Stimulated activated CD8-positive, alpha-beta memory T cell treated with anti-CD3 and anti-CD28 coated beads, Interleukin-12 subunit alpha, Interleukin-12 subunit beta, amount 100 ng/mL, for 24 hours (primary cell): ENCODE results near the gene PTCH1.

ENCODE experiments used
- DNase-seq: peaks from one replicate; pipeline ENCODE4 v3.0.0-alpha.2; 2020; ENCODE audit errors: extremely low read depth

Gene PTCH1

DNA sequence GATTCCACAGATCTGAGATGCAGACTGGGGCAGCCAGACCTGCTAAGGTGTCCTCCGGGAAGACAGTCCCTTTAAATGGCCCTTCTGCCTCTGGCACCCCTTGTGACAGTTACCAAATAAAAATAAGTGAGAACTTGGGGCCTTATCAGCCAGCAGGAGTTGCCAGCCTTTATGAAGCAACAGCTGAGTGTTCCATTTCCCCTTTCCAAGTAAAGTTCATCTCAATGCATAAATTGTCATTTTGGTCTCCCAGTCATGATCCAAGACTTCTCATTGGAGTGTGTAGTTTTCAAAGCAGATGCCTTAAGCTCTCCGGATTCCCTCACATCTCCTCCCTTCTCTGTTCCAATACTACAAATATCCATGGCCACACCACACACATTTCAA lies 4.1 kb downstream of the PTCH1 start:
- DNase-seq, result no peak

DNA sequence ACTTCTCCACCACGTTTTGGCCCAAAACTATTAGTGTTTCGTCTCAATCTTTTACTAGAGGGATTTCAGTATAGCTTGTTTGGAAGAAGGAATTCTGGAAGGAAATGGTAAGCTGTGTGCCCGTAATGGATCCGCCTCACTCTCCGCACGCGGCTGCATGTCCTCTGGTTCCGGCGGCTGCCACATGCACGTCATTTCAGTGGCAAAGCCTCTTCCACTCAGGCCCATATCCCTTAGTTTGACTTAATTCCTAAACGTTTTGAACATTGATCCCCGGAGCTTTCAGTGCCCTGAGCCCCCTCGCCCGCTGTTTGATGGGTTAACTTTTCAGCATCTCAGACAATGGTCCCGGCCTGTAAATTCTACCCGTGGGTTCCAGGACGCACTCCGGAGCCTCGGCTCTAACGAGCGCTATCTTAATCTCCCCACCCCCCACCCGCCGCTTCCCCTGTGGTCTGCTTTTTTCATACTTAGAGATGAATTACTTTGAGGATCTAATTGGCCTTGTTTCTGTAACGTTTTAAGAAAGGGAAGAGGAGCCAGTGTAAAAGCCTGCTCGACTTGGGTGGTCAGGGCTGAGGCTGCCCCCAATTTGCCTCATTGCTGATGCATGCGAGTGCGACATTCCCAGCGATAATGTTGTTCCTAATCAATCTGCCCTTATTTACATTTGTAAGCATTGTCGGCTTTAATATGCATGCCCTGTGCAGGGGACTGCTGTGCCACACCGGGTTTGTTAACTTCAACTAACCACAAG lies 4.6 kb downstream of the PTCH1 start:
- no peak for DNase-seq

DNA sequence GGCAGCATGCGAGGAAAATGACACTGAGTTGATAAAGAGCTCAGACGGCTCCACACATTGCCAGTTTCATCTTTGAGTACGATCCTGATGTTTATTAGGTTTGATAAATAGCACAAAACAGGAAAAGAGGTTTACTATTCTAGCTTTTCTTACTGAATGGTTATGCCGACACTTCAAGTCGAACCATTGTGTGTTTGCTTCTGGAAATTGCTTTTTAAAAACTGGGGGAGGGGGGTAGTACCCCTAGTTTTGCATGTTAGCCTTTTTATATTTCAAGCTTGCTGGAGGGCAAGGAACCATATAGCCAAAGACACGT lies 5.2 kb downstream of the PTCH1 start:
- DNase-seq, result no peak

DNA sequence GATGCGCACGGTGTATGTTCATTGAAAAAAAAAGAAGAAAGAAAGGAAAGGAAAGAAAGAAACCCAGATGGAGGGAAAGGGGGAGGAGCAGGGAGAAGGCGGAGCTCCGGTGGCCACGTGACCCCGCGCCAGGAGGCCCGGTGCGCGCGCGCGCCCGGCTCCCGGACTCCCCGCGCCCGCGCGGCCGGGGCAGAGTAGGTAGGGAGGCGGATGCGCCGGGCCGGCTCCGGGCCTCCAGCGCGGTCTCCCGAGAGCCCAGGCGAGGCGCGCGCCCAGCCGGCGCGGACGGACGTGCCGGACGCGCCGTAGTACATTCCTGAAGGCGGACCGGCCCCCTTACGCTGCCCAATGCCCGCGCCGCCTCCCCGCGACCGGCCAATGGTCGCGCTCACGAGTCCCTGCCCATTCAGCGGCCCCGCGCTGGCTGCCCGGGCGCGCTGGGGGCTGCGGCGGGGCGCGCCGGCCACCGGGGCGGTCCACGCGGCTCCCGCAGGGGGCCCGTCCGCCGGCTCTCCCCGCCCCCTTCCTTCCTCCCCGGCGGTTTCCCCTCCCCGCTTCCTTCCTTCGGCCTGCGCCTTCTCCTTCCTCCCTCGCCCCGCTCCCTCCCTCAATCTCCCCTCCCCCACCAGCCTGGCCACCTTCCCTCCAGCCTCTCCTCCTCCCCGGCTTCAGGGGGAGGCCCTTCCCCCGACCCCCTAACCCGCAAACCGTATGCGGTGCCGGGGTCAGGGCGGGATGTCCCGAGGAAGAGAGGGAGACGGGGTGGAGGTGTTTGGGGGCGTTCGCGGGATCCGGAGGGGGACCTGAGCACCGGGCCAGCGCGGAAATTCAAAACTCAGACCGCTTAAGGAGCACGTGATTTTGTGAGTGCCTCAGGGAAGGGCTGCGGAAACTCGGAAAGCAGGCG lies 5.8 kb downstream of the PTCH1 start:
- DNase-seq, result no peak

DNA sequence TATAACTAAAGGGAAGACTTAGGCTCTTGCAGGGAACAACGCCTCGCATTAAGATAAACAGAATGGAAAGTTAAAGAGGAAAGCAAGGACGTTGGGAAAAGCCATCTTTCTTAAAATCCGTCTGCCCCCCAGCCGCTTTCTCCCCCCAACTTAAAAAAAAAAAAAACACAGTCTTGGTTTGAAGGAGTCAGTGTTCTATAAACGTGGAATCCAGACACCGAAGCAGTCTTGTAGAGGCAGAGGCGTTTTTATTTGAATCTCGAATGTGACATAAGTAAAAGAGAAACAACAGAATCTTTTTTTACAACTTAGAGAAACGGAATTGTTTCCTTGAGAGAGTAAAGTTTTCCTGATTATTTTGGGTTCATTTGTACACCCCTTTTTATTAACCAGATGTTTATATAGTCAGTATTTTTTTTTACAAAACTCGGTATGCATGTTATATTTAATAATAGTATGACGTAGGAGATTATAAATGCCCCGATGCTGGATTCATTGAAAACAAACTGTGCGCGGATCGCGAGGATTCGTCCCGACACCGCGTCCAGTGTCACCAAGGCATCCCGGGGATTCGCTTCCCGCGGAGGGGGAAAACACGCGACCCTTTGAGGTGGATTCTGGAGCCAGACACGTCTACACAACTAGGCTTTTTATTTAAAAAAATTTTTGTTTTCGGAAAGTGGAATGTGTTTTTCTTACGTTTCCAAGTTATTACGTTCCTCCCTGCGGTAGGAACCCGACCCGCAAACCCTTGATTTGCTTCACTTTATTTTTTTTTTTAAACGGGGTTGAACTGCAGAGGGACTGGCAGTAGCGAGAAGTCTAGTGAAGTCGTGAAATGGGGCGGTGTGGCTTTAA lies 6.7 kb downstream of the PTCH1 start:
- DNase-seq, result no peak

- DNase-seq, result no peak
These were observed 7.6 kb downstream of the PTCH1 start for GRCh38 chr9:95508968-95509850.

- DNase-seq, result no peak
These were observed 8.4 kb downstream of the PTCH1 start for GRCh38 chr9:95508242-95508967.

DNA sequence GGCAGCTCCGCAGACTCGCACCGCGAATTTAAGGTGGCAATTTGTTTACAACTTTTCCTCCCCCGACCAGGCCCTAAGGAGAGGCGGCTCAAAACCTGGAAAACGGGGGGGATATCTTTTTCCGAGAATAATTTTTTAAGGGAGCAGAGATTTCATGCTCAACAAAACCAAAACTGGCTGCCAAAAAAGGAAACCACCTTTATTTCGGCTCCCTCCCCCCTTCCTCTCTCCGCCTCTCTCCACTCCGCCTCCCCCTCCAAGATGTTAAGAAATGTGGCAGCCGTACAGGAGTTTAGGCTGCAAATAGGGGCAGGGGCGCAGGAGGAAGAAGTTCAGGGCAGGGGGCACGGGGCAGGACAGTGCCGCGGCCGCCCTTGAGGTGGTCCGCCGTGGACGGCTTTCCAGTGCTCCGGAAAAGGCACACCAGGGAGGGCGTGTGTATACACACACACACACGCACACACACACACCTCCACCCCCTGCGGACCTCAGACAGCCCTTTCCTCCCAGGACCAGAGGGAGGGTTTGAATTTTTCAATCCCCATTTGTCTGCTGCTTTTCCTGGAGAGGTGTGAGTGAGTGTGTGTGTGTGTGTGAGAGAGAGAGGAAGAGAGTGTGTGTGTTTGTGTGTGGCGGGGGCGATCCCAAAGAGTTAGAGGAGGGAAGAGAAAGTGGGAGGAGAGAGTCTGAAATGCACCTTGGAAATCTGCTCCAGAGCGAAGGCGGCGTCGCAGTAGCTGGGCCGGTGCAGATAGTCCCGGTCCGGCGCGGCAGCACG lies 9.1 kb downstream of the PTCH1 start:
- DNase-seq, result no peak

DNA sequence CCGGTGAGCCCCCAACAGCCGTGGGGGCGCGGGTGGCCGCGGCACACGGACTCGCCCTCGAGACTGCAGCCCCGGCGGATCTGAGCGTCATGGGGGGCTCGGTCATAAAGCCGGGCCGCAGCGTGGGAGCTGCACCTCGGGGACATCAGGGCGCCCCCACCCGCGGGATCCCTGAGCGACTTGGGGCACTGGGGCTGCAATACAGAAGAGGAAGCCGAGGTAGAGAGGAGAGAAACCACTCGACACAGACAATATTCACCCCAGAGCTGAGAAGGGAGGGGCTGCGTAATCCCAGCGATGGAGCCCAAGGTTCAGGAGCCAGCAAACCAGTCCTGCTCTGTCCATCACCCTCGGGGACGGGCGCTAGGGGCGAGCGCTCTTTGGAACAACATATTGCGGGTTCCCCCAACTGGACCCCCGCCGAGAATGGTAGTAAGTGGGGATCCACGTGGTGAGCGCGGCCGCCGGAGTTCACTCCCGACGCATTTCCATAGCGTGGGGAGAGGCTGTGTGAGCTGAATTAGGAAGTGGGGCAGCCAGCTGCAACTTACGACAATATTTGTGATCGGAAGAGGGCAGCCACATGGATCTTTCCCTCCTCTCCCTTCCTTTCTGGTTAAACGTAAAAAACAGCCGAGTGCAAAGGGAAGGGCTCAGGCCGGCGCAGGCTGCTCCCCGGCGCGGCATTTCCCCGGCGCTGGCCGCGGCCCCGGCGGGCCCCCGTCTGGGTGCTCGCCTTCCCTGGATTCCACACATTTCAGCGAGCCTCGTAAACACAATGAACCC lies 9.9 kb downstream of the PTCH1 start:
- no peak for DNase-seq

DNA sequence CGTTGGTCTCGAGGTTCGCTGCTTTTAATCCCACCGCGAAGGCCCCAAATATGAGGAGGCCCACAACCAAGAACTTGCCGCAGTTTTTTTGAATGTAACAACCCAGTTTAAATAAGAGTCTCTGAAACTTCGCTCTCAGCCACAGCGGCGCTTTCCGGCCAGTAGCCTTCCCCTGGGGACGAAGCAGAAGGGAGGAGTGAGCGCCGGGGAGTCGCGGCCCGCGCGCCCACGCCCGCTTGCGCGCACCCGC lies 10.4 kb downstream of the PTCH1 start:
- no peak for DNase-seq

DNA sequence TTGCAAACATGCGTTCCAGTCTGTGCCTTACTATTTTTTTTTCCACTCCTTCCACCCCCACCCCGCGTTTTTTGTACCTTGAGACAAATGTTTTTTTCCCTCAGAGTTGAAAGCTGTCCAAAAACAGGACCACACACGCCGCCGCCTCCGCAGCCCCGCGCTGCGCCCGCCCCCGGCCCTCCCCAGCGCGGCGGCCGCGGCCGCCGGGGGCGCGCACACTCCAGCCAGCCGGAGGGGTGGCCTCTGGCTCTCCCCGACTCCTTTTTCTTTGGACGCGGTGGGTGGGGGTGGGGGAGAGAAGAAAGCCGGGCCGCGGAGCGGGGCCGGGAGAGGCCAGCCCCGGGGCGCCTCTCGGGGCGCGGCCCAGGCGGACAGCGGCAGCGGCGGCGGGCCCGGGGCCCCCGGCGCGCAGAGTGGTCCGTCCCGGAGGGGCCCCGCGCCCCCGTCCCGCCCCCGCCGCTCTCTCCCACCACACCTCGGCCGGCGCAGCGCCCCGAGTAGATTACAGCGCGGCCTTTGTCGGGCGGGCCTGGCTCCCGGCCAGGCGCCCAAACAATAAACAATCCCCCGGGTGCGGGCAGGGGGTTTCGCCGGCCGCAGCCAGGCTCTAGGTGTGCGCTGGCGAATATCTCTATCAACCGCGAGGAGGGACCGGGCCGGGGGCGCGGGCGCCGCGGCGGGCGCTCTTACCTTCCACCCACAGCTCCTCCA lies 10.9 kb downstream of the PTCH1 start:
- no peak for DNase-seq

GRCh38 chr9:95505072-95505716 lies 11.6 kb downstream of the PTCH1 start:
- DNase-seq, result no peak

GRCh38 chr9:95504053-95504963 lies 12.5 kb downstream of the PTCH1 start:
- no peak for DNase-seq

DNA sequence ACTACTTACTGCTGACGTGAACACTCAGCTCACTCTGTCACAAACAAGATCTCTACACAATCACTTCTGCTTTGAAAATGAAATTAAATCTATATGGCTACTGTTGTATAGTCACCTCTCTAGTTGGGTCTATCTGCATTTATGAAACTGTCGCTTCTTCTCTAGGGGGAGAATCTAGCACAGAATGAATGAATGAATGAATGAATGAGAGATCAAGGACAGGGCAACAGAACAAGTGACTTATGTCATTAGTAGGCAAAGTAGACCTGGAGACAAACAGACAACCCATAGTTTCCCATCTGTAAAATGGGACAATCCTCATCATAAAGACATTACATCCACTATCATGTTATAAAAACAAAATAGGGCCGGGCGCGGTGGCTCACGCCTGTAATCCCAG lies 13.4 kb downstream of the PTCH1 start:
- DNase-seq, result no peak

- DNase-seq, result no peak
These were observed 14.5 kb downstream of the PTCH1 start for GRCh38 chr9:95502248-95502647.

GRCh38 chr9:95499847-95500246 lies 16.9 kb downstream of the PTCH1 start:
- DNase-seq, result no peak

DNA sequence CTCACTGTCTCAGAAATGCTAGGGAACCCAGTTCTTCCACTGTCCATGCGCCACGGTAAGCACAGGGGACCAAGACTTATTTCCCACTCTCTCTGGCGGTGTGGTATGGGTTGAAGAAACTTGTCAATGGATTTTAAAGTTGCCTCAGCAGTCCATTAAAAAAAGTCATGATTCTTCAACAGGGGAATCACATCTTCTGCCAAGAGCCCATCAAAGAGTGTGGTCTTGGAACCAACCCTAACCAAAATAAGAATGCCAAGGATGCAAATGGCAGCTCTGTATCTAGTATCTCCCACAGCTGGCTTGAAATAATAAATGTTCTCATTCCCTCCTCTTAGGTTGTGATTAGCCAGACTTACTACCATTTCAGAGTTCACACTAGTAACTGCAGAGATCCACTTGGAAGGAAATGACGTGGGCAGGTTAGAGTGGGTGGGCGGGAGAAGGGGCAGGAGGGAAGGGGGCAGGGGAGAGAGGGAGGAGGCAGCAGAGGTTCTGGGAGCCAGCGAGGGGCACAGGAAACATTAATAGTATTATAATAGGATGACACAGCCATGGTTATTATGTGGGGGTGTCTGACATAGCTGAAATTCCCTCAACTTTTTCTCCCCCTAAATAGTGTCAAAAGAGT lies 17.6 kb downstream of the PTCH1 start:
- DNase-seq, result no peak
